Right lobe of liver (tissue), 6 donors: ENCODE data around the gene GALNS. TPM values are rescaled to one million over a fixed set of nuclear protein-coding genes. Genes with fewer than 3 reads are reported as not detected.
"Not testable (repeated sequence)": the region's sequence is repeated elsewhere in the genome, so short reads cannot be mapped to it uniquely, and the experiment has no call there.

ENCODE experiments used
- ATAC-seq, 4 donors: fragments of 200-7000 bp; cut with Tn5 transposase; one replicate each; pipeline ENCODE4 v1.9.1; 2020; ENCODE audit warnings: mild to moderate bottlenecking in 4 of 4, moderate library complexity in 4 of 4
- DNase-seq, 3 donors: peaks; one replicate each; pipeline ENCODE4 v3.0.0-alpha.2; 2020
- H3K27ac ChIP-seq, 3 donors: fragments of 200-600 bp; one replicate each; pipeline ENCODE4 v1.8.0; 2022
- H3K27me3 ChIP-seq, 2 donors: fragments of 200-600 bp; one replicate each; pipeline ENCODE4 v1.8.0; 2022
- H3K36me3 ChIP-seq, 4 donors: fragments of 200-600 bp; sonication (generic) in 1 of 4; one replicate each; pipeline versions ENCODE4 v1.5.1 to v1.8.0; 2017 to 2022; ENCODE audit warnings: control low read depth in 1 of 4
- H3K4me1 ChIP-seq, 4 donors: fragments of 200-600 bp; sonication (generic) in 1 of 4; one replicate each; pipeline versions ENCODE4 v1.5.1 to v1.8.0; 2017 to 2022; ENCODE audit warnings: control low read depth in 1 of 4
- H3K4me3 ChIP-seq, 3 donors: fragments of 200-600 bp; one replicate each; pipeline ENCODE4 v1.8.0; 2022
- H3K9me3 ChIP-seq, 4 donors: fragments of 200-600 bp; sonication (generic) in 1 of 4; one replicate each; pipeline versions ENCODE4 v1.5.1 to v1.8.0; 2017 to 2022; ENCODE audit warnings: control low read depth in 1 of 4
- POLR2A ChIP-seq: fragments of 450-650 bp; IDR thresholded peaks from one replicate; pipeline ENCODE4 v1.6.1; 2017; ENCODE audit warnings: antibody characterized with exemption, mild to moderate bottlenecking
- WGBS: methylation state at CpG from one replicate; pipeline ENCODE4 v1.1.6; 2018; ENCODE audit warnings: low coverage, low lambda C conversion rate; ENCODE audit not compliant: insufficient coverage; ENCODE audit errors: missing lambda C conversion rate; 5-methylcytosine and 5-hydroxymethylcytosine counted together
- intact Hi-C, 2 donors: fragments of 100-400 bp; cut with DNase I; formaldehyde crosslinking; loops; one replicate each; pipeline versions ENCODE4 v1.11.2 to v1.14.1; 2022
- total RNA-seq, 6 experiments: library from RNA; depleted of rRNA in 2 of 6; stranded (reverse); fragments of >200 nt in 2 of 6; fragmentation: NEBNext Ultra II Directional in 3 of 6; extraction: Animal tissue kit (Norgen Biotek cat#: 25700) in 3 of 6; gene quantifications; one replicate each; pipeline versions ENCODE4 v1.1.0 to v1.2.4, GENCODE V29; 2016 to 2023
- TF ChIP-seq, protein P1 (sequence below), 4 donors: fragments of 200-600 bp in 3 of 4; fragments of 450-650 bp in 1 of 4; IDR thresholded peaks; one replicate each; pipeline versions ENCODE4 v1.5.1 to v1.8.0; 2016 to 2022; ENCODE audit warnings: antibody characterized with exemption in 4 of 4, mild to moderate bottlenecking in 2 of 4
- donor health status: DM: no; HTN: yes; CAD: no.
- donor health status: DM: no; HTN: no; CAD: no.
- donor health status: DM: no; HTN: no; CAD: no.
- donor health status: DM: no; HTN: yes; CAD: no.
- donor health status: DM: no; HTN: yes; CAD: no.

Gene GALNS
- total RNA-seq, 6 experiments from 2014 or later = 9.2 to 20.6 (median 16.5) TPM

DNA sequence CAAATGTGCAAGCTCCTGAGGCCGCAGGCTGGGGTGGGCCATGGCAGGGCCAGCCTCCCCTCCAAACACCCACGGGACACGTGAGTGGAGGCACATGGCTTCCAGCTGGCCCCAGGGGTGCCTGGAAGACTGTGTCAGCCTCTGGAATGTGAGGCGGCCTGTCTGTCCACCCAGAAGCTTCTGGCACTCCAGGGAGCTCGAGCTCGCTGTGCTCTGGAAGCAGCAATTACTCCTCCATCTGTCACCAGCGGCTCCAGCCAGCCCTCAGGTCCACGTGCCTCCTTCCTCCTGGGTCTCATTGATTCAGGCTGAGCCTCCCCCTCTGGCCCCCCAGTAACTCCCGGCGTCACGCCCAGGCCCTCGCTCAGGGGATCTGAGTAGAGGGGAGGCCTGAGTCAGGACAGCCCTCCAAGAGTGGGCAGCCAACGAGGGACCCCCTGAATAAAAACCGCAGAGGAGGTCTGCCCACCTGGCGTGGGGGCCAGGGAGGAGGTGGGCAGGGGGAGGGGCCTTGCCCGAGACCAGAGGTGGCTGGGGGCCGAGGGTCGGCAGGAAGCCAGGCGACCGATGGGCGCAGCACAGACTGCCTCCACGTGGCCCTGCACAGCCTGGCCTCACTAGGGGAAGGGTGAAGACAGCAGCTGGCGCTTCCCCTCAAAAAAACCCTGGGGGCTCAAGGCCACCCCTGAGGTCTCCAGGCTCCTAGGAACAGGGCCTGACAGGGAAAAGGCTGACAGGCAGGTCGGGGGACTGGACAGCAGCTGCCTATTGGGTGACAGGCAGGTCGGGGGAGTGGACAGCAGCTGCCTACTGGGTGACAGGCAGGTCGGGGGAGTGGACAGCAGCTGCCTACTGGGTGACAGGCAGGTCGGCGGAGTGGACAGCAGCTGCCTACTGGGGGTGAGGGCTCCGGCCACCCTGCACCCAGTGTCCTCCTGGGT, 83.6 kb downstream of the GALNS start:
- H3K4me3 ChIP-seq = no peak overlapping the region
- H3K27ac ChIP-seq = no peak overlapping the region
- intact Hi-C loops = no loop called here
- H3K9me3 ChIP-seq = no peaks in the 10 kb centered on the region
- WGBS = 23% methylated on average over 6 of the region's 29 CpGs
- TF ChIP-seq POLR2A = no peak
- TF ChIP-seq, protein P1, sequence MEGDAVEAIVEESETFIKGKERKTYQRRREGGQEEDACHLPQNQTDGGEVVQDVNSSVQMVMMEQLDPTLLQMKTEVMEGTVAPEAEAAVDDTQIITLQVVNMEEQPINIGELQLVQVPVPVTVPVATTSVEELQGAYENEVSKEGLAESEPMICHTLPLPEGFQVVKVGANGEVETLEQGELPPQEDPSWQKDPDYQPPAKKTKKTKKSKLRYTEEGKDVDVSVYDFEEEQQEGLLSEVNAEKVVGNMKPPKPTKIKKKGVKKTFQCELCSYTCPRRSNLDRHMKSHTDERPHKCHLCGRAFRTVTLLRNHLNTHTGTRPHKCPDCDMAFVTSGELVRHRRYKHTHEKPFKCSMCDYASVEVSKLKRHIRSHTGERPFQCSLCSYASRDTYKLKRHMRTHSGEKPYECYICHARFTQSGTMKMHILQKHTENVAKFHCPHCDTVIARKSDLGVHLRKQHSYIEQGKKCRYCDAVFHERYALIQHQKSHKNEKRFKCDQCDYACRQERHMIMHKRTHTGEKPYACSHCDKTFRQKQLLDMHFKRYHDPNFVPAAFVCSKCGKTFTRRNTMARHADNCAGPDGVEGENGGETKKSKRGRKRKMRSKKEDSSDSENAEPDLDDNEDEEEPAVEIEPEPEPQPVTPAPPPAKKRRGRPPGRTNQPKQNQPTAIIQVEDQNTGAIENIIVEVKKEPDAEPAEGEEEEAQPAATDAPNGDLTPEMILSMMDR (IDR thresholded peaks at IDR 0.05) = no peak
- DNase-seq (no peak), ATAC-seq (peak in 1 of 4 donors; percentile 2)
- H3K27me3 ChIP-seq = no peaks in the 10 kb centered on the region
- no peaks in the 10 kb centered on the region for H3K36me3 ChIP-seq
- peaks cover 0 to 8% (median 3%) of the 10 kb centered on the region in 4 donors for H3K4me1 ChIP-seq

DNA sequence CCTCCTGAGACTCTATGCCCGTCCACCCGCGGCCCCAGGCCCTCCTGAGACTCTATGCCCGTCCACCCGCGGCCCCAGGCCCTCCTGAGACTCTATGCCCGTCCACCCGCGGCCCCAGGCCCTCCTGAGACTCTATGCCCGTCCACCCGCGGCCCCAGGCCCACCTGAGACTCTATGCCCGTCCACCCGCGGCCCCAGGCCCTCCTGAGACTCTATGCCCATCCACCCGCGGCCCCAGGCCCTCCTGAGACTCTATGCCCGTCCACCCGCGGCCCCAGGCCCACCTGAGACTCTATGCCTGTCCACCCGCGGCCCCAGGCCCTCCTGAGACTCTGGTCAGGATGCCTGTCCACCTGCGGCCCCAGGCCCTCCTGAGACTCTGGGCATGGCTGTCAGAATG, 85.0 kb downstream of the GALNS start:
- H3K27ac ChIP-seq, ATAC-seq, H3K9me3 ChIP-seq, intact Hi-C loops, DNase-seq, H3K36me3 ChIP-seq, H3K27me3 ChIP-seq, H3K4me3 ChIP-seq: not testable (repeated sequence)
- peaks cover 0 to 15% (median 7%) of the 10 kb centered on the region in 4 donors for H3K4me1 ChIP-seq
- WGBS = 93% methylated on average over 9 of the region's 23 CpGs

DNA sequence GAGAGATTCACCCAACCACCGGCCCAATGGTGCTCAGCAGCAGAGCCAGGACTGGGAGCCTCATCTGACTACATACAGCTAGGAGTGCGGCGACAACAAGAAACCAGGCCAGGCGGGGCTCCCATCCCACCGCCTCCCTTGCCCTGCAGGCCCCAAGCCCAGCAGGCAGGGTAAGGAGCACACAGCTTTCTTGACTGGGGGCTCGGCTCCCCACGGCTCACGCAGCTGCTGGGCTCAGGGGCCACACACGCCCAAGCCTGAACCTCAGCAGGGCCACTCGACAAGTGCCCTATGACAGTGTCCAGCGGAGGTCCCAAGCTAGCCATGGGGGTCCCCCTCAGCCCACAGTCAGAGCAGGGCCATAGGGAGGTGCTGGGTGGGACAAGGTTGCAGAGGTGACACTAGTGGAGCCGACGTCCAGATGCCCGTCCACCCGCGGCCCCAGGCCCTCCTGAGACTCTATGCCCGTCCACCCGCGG, 85.4 kb downstream of the GALNS start:
- DNase-seq (no peak), ATAC-seq (no peak)
- Histone ChIP-seq H3K4me3 (no peak overlapping the region), H3K9me3 (no peaks in the 10 kb centered on the region), H3K27me3 (no peaks in the 10 kb centered on the region), H3K4me1 (peaks cover 0 to 15% (median 7%) of the 10 kb centered on the region in 4 donors), H3K36me3 (no peaks in the 10 kb centered on the region), H3K27ac (no peak overlapping the region)
- intact Hi-C loops = no loop called here
- TF ChIP-seq POLR2A = no peak
- TF ChIP-seq, protein P1 (IDR thresholded peaks at IDR 0.05) = no peak
- no CpG with 5 or more reads among the region's 19 CpGs for WGBS

DNA sequence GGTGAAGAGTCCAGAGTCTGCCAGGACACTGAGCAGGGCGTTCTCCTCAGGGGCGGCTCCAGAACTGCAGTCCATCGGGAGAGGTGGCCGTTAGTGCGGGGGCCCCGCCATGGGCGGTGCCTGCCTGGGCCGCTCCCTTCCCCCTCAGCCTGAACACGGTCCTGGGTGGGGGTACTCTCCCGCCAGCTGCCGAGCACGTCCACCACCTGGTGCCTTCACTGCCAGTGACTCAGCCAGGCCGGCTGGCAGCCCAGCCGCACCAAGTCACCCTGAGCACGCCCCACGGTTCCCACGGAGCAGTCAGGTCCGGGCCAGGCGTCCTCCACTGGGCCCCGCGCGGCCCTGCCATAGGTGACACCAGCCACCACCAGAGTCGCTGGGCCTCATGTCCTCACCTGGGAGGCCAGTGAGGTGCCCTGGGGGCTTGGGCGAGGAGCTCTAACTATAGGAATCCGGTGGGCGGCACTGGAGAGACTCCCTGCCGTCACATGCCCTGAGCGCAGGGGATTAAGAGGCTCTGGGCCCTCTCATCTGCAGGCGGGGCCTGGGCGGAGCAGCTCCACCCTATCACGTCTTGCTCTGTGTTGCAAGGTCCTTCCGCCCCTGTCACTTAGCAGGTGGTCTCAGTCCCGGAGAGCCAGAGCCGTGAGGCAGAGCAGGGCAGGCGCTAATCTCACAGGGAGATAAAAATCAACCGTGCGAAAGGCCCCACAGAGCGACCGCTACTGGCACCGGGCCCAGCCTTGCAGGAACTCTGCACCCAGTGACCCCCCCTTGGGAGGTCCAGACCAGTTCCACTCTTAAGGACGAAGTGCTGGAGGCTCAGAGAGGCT, 86.1 kb downstream of the GALNS start:
- Histone ChIP-seq H3K36me3 (no peaks in the 10 kb centered on the region), H3K9me3 (no peaks in the 10 kb centered on the region), H3K4me1 (peaks cover 0 to 15% (median 7%) of the 10 kb centered on the region in 4 donors), H3K27me3 (no peaks in the 10 kb centered on the region), H3K27ac (no peak overlapping the region), H3K4me3 (no peak overlapping the region)
- TF ChIP-seq, protein P1 (IDR thresholded peaks at IDR 0.05) = no peak
- TF ChIP-seq POLR2A = no peak
- intact Hi-C loops = no loop called here
- no CpG with 5 or more reads among the region's 41 CpGs for WGBS
- peak in 1 of 3 donors; percentile 55 for DNase-seq
- peak in 1 of 4 donors; percentile 6 for ATAC-seq
